MM.1S (cell line): ENCODE results near the gene PLBD1.

Experiments used
- EZH2 ChIP-seq: fragments of 300-600 bp; sonication (generic); optimal IDR thresholded peaks from 2 replicates; pipeline ENCODE3; 2017; ENCODE audit warnings: low read depth, mild to moderate bottlenecking, antibody characterized with exemption, low read length, mixed read lengths
- EZH2phosphoT487 ChIP-seq: fragments of 300-600 bp; sonication (generic); IDR thresholded peaks from 2 replicates; pipeline ENCODE4 v1.6.1; 2018; ENCODE audit warnings: antibody characterized with exemption, low read length
- TF ChIP-seq, protein P1 (sequence below): fragments of 300-600 bp; sonication (generic); IDR thresholded peaks from 2 replicates; pipeline ENCODE4 v1.5.1; 2016; ENCODE audit warnings: antibody characterized with exemption, low read length, mixed read lengths

GRCh38 chr12:14573118-14573517 lies 5.4 kb upstream of the PLBD1 start:
- TF ChIP-seq, protein P1, sequence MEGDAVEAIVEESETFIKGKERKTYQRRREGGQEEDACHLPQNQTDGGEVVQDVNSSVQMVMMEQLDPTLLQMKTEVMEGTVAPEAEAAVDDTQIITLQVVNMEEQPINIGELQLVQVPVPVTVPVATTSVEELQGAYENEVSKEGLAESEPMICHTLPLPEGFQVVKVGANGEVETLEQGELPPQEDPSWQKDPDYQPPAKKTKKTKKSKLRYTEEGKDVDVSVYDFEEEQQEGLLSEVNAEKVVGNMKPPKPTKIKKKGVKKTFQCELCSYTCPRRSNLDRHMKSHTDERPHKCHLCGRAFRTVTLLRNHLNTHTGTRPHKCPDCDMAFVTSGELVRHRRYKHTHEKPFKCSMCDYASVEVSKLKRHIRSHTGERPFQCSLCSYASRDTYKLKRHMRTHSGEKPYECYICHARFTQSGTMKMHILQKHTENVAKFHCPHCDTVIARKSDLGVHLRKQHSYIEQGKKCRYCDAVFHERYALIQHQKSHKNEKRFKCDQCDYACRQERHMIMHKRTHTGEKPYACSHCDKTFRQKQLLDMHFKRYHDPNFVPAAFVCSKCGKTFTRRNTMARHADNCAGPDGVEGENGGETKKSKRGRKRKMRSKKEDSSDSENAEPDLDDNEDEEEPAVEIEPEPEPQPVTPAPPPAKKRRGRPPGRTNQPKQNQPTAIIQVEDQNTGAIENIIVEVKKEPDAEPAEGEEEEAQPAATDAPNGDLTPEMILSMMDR = no peak
- TF ChIP-seq EZH2 (no peak), EZH2phosphoT487 (no peak)
